ENCODE data around the gene CEP170. TPM values are rescaled to one million over a fixed set of nuclear protein-coding genes. Genes with fewer than 3 reads are reported as not detected.

CEP170 gene
- total RNA-seq, 1 donor from 2014 or later, result 68.8 TPM

Other genes starting within 250 kb of the CEP170 start
- 41.7 TPM for gene SDCCAG8, start 760 bp upstream of the CEP170 start, total RNA-seq

Data from mesenteric fat pad (tissue), 1 donor.